Heart left ventricle (tissue), 13 donors: Measurements from ENCODE around the gene AHCYL2.

ENCODE experiments used
- POLR2A ChIP-seq, 2 donors: fragments of 450-650 bp; IDR thresholded peaks; one replicate each; pipeline ENCODE4 v1.6.1; 2017; ENCODE audit warnings: antibody characterized with exemption in 2 of 2, mild to moderate bottlenecking in 2 of 2, moderate library complexity in 2 of 2
- TF ChIP-seq, protein P1 (sequence below), 12 donors: fragments of 200-600 bp; sonication (generic) in 4 of 12; IDR thresholded peaks; one replicate each; pipeline versions ENCODE4 v1.5.0 to v1.8.0; 2018 to 2022; ENCODE audit warnings: antibody characterized with exemption in 12 of 12, mild to moderate bottlenecking in 5 of 12
- donor health status: ischemic (EF 13 %, LVEDD 7.1; RV severe dilation, severe dysfunction).
- donor health status: DM: no; HTN: yes; CAD: no.
- donor health status: DM: no; HTN: no; CAD: no.
- donor health status: ischemic (EF 25% LVEDD 6.9; RV normal size, moderate dysfunction).
- donor health status: ischemic (EF 25% LVEDD 5.7; RV mildly dilated, moderate dysfunction).
- donor health status: ischemic (EF 35%, LVEDD 5.7; RV mildly dilated, moderate dysfunction).
- donor health status: nonischemic (EF 11% LVEDD 7.7; RV severe dilation, severe dysfunction).
- donor health status: DM: yes; HTN: yes; CAD: no.
- donor health status: PGD.
- donor health status: ischemic (EF 29% LVEDD 5.4; RV normal size, mild dysfunction).
- donor health status: nonischemic (EF 23%, LVEDD 6.1; RV moderate dilation, normal function).

DNA sequence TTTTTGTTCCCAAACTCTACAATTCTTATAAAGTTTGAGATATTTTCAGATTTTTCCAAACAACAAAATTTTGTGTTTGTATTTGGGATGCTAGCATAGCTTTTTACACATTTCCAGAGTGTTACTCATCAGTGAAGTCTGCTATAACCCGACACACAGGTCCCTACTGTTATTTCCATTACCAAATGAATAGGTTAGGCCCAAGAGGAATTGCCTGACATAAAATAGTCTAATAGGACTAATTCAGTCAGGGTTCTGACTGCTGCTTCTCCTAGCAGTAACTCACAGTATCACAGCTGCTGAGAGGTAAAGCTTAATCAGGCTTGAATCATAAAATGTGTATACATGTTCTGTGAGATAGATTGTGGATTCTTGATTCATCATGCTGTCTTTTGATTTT, 160.3 kb downstream of the AHCYL2 start:
- TF ChIP-seq, protein P1, sequence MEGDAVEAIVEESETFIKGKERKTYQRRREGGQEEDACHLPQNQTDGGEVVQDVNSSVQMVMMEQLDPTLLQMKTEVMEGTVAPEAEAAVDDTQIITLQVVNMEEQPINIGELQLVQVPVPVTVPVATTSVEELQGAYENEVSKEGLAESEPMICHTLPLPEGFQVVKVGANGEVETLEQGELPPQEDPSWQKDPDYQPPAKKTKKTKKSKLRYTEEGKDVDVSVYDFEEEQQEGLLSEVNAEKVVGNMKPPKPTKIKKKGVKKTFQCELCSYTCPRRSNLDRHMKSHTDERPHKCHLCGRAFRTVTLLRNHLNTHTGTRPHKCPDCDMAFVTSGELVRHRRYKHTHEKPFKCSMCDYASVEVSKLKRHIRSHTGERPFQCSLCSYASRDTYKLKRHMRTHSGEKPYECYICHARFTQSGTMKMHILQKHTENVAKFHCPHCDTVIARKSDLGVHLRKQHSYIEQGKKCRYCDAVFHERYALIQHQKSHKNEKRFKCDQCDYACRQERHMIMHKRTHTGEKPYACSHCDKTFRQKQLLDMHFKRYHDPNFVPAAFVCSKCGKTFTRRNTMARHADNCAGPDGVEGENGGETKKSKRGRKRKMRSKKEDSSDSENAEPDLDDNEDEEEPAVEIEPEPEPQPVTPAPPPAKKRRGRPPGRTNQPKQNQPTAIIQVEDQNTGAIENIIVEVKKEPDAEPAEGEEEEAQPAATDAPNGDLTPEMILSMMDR (IDR thresholded peaks at IDR 0.05): no peak
- no peak for TF ChIP-seq POLR2A (IDR thresholded peaks at IDR 0.05)
